K562 (cell line): ENCODE measurements around the gene CCDC18. TPM values are rescaled to one million over a fixed set of nuclear protein-coding genes. Genes with fewer than 3 reads are reported as not detected.

Experiments
- ATAC-seq: fragments of 200-7000 bp; cut with Tn5 transposase; 3 replicates; pipeline ENCODE4 v1.9.1; 2020; ENCODE audit warnings: moderate library complexity
- BruUV-seq: library from RNA; stranded (reverse); fragments of 400-500 nt; replicated peaks from 2 replicates; lab custom pipeline; 2021; lab: Mats Ljungman, UMichigan
- CTCF ChIA-PET: fragments of 300-600 bp; formaldehyde crosslinking; extraction: SDS; loops from one replicate; lab custom pipeline; 2021; ENCODE audit warnings: low intra/inter-chr PET ratio; lab: Yijun Ruan, JAX
- POLR2A ChIA-PET: fragments of 300-600, 350-650 bp; sonication (Branson Sonifier 250); formaldehyde crosslinking; extraction: SDS; loops from one replicate; lab custom pipeline; 2021; ENCODE audit warnings: antibody characterized with exemption, inconsistent platforms; lab: Yijun Ruan, JAX
- DNase-seq, 4 experiments: peaks; one replicate each; pipeline versions ENCODE4 v3.0.0 to v3.0.0-alpha.2; 2011 to 2018; ENCODE audit warnings: low spot score in 3 of 4, mixed read lengths in 3 of 4; ENCODE audit errors: extremely low read depth in 1 of 4
- FAIRE-seq: peaks from 2 replicates; lab custom pipeline; 2011; peaks lifted over from hg19 to GRCh38; lab: Jason Lieb, UNC
- H2AFZ ChIP-seq: 2 replicates; pipeline ENCODE4 v1.6.0; 2011; ENCODE audit warnings: low read depth, low read length, control low read depth, inconsistent platforms
- H3K27ac ChIP-seq: fragments of 200-600 bp; 3 replicates; pipeline ENCODE4 v1.8.0; 2011; ENCODE audit warnings: low read depth, mild to moderate bottlenecking, control low read depth, inconsistent platforms, low read length, moderate library complexity, mixed read lengths; ENCODE audit errors: extremely low read depth
- H3K27me3 ChIP-seq, 2 experiments: fragments of 300-600 bp in 1 of 2; 2 replicates in 1 of 2; 3 replicates in 1 of 2; pipeline versions ENCODE4 v1.6.0 to v1.8.0; 2011; ENCODE audit warnings: inconsistent platforms in 2 of 2, low read length in 2 of 2, mild to moderate bottlenecking in 1 of 2, mixed read lengths in 1 of 2, moderate library complexity in 1 of 2; ENCODE audit not compliant: control insufficient read depth in 2 of 2, insufficient read depth in 2 of 2
- H3K36me3 ChIP-seq: fragments of 300-600 bp; 3 replicates; pipeline ENCODE4 v1.8.0; 2011; ENCODE audit warnings: mild to moderate bottlenecking, low read length, inconsistent platforms; ENCODE audit not compliant: control insufficient read depth, insufficient read depth
- H3K4me1 ChIP-seq, 2 experiments: fragments of 200-600 bp in 1 of 2; replicated peaks in 1 of 2; 2 replicates in 1 of 2; 3 replicates in 1 of 2; pipeline versions ENCODE4 v1.5.1 to v1.8.0; 2011; ENCODE audit warnings: inconsistent platforms in 2 of 2, low read length in 2 of 2, mild to moderate bottlenecking in 1 of 2, mixed read lengths in 1 of 2, moderate library complexity in 1 of 2; ENCODE audit not compliant: control insufficient read depth in 2 of 2, insufficient read depth in 2 of 2
- H3K4me2 ChIP-seq: 2 replicates; pipeline ENCODE4 v1.6.1; 2011; ENCODE audit warnings: low read length, control low read depth, inconsistent platforms, mixed read lengths; ENCODE audit not compliant: insufficient read depth
- H3K4me3 ChIP-seq: fragments of 200-600 bp; sonication (generic), shearing (Covaris generic); 2 replicates; pipeline ENCODE4 v1.5.1; 2016; ENCODE audit warnings: control low read depth, inconsistent platforms
- H3K79me2 ChIP-seq: fragments of 200-600 bp; 3 replicates; pipeline ENCODE4 v1.8.0; 2011; ENCODE audit warnings: low read length, inconsistent platforms; ENCODE audit not compliant: control insufficient read depth, insufficient read depth
- H3K9ac ChIP-seq, 2 experiments: 2 replicates each; pipeline versions ENCODE4 v1.6.0 to v1.6.1; 2011; ENCODE audit warnings: low read depth in 2 of 2, low read length in 2 of 2, control low read depth in 1 of 2, inconsistent platforms in 1 of 2, mild to moderate bottlenecking in 1 of 2, mixed read lengths in 1 of 2; ENCODE audit not compliant: insufficient read depth in 1 of 2
- H3K9me1 ChIP-seq: one replicate; pipeline ENCODE4 v1.6.0; 2011; ENCODE audit warnings: inconsistent platforms, mild to moderate bottlenecking, low read length, moderate library complexity; ENCODE audit not compliant: control insufficient read depth, insufficient read depth
- H3K9me3 ChIP-seq: replicated peaks from 2 replicates; pipeline ENCODE4 v1.5.1; 2011; ENCODE audit warnings: low read depth, low read length, inconsistent platforms; ENCODE audit not compliant: control insufficient read depth, insufficient read depth
- H4K20me1 ChIP-seq: replicated peaks from 2 replicates; pipeline ENCODE4 v1.6.1; 2011; ENCODE audit warnings: low read length, inconsistent platforms, mixed read lengths; ENCODE audit not compliant: control insufficient read depth, insufficient read depth
- DMBX1 ChIP-seq: fragments of 250-450 bp; sonication (Bioruptor Pico); IDR thresholded peaks from 2 replicates; pipeline ENCODE4 v1.8.0; 2022; ENCODE audit warnings: inconsistent platforms, mild to moderate bottlenecking, moderate library complexity, borderline replicate concordance
- FOXM1 ChIP-seq, 2 experiments: fragments of 450-650 bp in 1 of 2; sonication (generic) in 1 of 2; formaldehyde crosslinking in 1 of 2; IDR thresholded peaks; 2 replicates each; pipeline versions ENCODE4 v1.6.1 to v1.9.0; 2017 to 2022; ENCODE audit warnings: low read depth in 2 of 2, mild to moderate bottlenecking in 2 of 2, missing genetic modification reagents in 1 of 2, moderate library complexity in 1 of 2
- HIVEP1 ChIP-seq: fragments of 250-450 bp; sonication (Bioruptor Pico); IDR thresholded peaks from 2 replicates; pipeline ENCODE4 v1.4.0; 2020; ENCODE audit warnings: mild to moderate bottlenecking
- KAT7 ChIP-seq: sonication (generic); formaldehyde crosslinking; IDR thresholded peaks from 2 replicates; pipeline ENCODE4 v1.8.0; 2022; ENCODE audit warnings: missing genetic modification reagents, mild to moderate bottlenecking, borderline replicate concordance
- KDM5B ChIP-seq: fragments of 200-600 bp; sonication (generic); IDR thresholded peaks from 2 replicates; pipeline ENCODE4 v1.6.1; 2012; ENCODE audit warnings: low read depth, mild to moderate bottlenecking, moderate library complexity, low read length, control low read depth, inconsistent platforms; ENCODE audit not compliant: insufficient replicate concordance
- MECOM ChIP-seq: fragments of 250-450 bp; sonication (Bioruptor Pico); IDR thresholded peaks from 2 replicates; pipeline ENCODE4 v1.8.0; 2022; ENCODE audit warnings: inconsistent platforms
- MTA3 ChIP-seq: fragments of 450-650 bp; formaldehyde crosslinking; IDR thresholded peaks from 2 replicates; pipeline ENCODE4 v1.6.1; 2017; ENCODE audit warnings: mild to moderate bottlenecking, borderline replicate concordance
- RAD21 ChIP-seq, 2 experiments: fragments of 250-450 bp in 1 of 2; fragments of 450-650 bp in 1 of 2; sonication (Bioruptor Pico) in 1 of 2; formaldehyde crosslinking in 1 of 2; IDR thresholded peaks in 1 of 2; conservative IDR thresholded peaks in 1 of 2; 2 replicates each; pipeline versions ENCODE4 v1.4.0 to v1.8.0; 2020 to 2022; ENCODE audit warnings: mild to moderate bottlenecking in 2 of 2, moderate library complexity in 1 of 2
- RB1 ChIP-seq: fragments of 450-650 bp; IDR thresholded peaks from 2 replicates; pipeline ENCODE4 v1.6.1; 2017; ENCODE audit warnings: low read depth, mild to moderate bottlenecking
- SMARCA4 ChIP-seq: fragments of 450-650 bp; IDR thresholded peaks from 2 replicates; pipeline ENCODE4 v1.6.1; 2016
- TAF1 ChIP-seq: IDR thresholded peaks from 2 replicates; pipeline ENCODE4 v1.6.1; 2011; ENCODE audit warnings: mild to moderate bottlenecking, low read length, moderate library complexity; ENCODE audit not compliant: insufficient read depth, control insufficient read depth, severe bottlenecking; ENCODE audit errors: extremely low read depth
- ZNF79 ChIP-seq: fragments of 250-450 bp; sonication (Bioruptor Pico); IDR thresholded peaks from 2 replicates; pipeline ENCODE4 v1.4.0; 2020; ENCODE audit warnings: low read depth, mild to moderate bottlenecking, moderate library complexity
- in situ Hi-C: fragments of 300-500 bp; cut with MboI; formaldehyde crosslinking; loops from 4 replicates; pipeline ENCODE4 v1.15.0; 2018; ENCODE audit warnings: inconsistent platforms, mixed read lengths
- intact Hi-C: fragments of 100-400 bp; cut with micrococcal nuclease; formaldehyde crosslinking; loops from 2 replicates; pipeline ENCODE4 v1.14.2; 2022
- polyA plus RNA-seq, 8 experiments: library from polyadenylated mRNA; depleted of rRNA in 4 of 8; stranded (reverse) in 5 of 8; unstranded in 3 of 8; fragments of >200 nt; fragmentation: Nextera tagmentation in 2 of 8; fragmentation: Illumina TruSeq in 1 of 8; extraction: Ambion mirVana in 2 of 8; extraction: Trizol in 1 of 8; gene quantifications; 2 replicates each; pipeline versions ENCODE4 v1.2.1 to v1.2.3, GENCODE V29; 2011 to 2014; ENCODE audit warnings: inconsistent platforms in 1 of 8, missing spikeins in 1 of 8
- total RNA-seq, 7 experiments: library from RNA; depleted of rRNA in 6 of 7; stranded (reverse); fragments of >200 nt in 6 of 7; fragmentation: Illumina TruSeq in 2 of 7; extraction: Trizol in 2 of 7; gene quantifications; 2 replicates each; pipeline versions ENCODE4 v1.2.1 to v1.2.3, GENCODE V29; 2011 to 2021; ENCODE audit warnings: low replicate concordance in 1 of 7

Gene CCDC18
- total and polyA plus RNA-seq, 9 of the 15 experiments (the other 6 are each of a cell fraction or from before 2014, with no cell fraction given) = 19.5 to 34.2 (median 24.3) TPM

- no TSS peak for BruUV-seq
- DNase-seq (no peak), FAIRE-seq (no peak), ATAC-seq (no peak; the same call in 1 of the 3 replicates)
- peaks cover 85% of the 10 kb centered on the region for H3K36me3 ChIP-seq
- ChIA-PET POLR2A (no interaction called here), CTCF (no interaction called here)
- H3K4me1 ChIP-seq = peaks cover 0 to under 1% of the 10 kb centered on the region in 2 experiments; a peak in 1 of 5 replicates
- in situ Hi-C loops (no loop called here), intact Hi-C loops (no loop called here)
- no peaks in the 10 kb centered on the region for H3K9me1 ChIP-seq
- no peak overlapping the region for H3K9ac ChIP-seq
- H3K27me3 ChIP-seq = no peaks in the 10 kb centered on the region
- no peak overlapping the region for H2AFZ ChIP-seq
- H4K20me1 ChIP-seq = no peaks in the 10 kb centered on the region
- no peak overlapping the region for H3K4me3 ChIP-seq
- H3K4me2 ChIP-seq = no peak overlapping the region
- no peak for TF ChIP-seq MECOM
- TF ChIP-seq DMBX1 (CRISPR knock-in tag) = no peak
- TF ChIP-seq RB1 = no peak
- TF ChIP-seq MTA3 = no peak
- TF ChIP-seq KDM5B = no peak
- no peak for TF ChIP-seq TAF1
- no peak for TF ChIP-seq SMARCA4
- TF ChIP-seq ZNF79 = no peak
- no peak for TF ChIP-seq KAT7
- no peak for TF ChIP-seq FOXM1 (IDR thresholded peaks at IDR 0.05; ENCODE audit: low read depth)
- no peak for TF ChIP-seq FOXM1 (CRISPR knock-in tag; IDR thresholded peaks at IDR 0.05; ENCODE audit: low read depth)
- no peak for TF ChIP-seq HIVEP1 (CRISPR knock-in tag)
- no peak for TF ChIP-seq RAD21 (CRISPR knock-in tag; conservative IDR thresholded peaks at IDR 0.05 in 1 of 2, IDR thresholded peaks at IDR 0.05 in 1 of 2)
- H3K79me2 ChIP-seq = peaks cover 11% of the 10 kb centered on the region
- no peak overlapping the region for H3K27ac ChIP-seq
- H3K9me3 ChIP-seq = no peaks in the 10 kb centered on the region
Observed at GRCh38 chr1:93154898-93155297, 25.6 kb upstream of the CCDC18 start.
